HG02981 (cell line): Measurements from ENCODE around the gene PRDM8.
"Not testable (repeated sequence)": the region's sequence is repeated elsewhere in the genome, so short reads cannot be mapped to it uniquely, and the experiment has no call there.

Experiments used
- ATAC-seq: cut with Tn5 transposase; IDR thresholded peaks from one replicate; pipeline ENCODE4 v1.9.1; 2021; ENCODE audit warnings: mild to moderate bottlenecking, moderate library complexity; ENCODE audit not compliant: unreplicated experiment

The PRDM8 gene

DNA sequence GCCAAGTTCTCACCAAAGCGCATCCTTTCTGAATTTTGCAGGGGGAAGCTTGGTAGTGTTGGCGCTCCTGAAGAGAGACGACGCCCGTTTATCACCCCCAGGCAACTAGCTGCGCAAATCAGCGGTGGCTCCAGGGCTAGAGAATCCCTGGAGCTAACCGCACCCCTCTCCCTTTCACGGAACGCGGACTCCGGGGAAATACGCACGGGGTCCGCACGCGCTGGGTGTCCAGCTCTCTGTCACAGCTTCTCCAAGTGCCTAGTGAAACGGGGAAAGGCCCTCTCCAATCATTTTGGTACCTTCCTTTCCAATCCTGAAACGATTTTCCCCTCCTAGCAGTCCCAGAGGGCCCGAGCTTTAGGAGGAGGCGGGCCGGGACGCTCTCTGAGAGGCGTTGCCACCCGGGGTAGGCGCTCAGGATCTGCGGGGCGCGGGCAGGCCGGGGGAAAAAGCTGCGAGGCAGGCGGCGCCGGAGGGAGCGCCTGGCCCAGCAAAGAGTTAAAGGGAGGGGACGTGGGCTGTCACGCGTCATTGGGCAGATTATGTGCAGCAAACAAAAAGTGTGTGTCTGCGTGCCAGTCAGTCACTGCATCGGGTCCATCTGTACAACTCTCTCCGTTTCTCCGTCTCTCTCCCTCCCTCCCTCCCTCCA lies at the start of gene PRDM8:
Gene PRDM8 (plus strand): TSS at position 582 of the 652 bp plus-strand sequence. CDS start 2,578 bp downstream, outside the sequence.
- ATAC-seq = no peak

DNA sequence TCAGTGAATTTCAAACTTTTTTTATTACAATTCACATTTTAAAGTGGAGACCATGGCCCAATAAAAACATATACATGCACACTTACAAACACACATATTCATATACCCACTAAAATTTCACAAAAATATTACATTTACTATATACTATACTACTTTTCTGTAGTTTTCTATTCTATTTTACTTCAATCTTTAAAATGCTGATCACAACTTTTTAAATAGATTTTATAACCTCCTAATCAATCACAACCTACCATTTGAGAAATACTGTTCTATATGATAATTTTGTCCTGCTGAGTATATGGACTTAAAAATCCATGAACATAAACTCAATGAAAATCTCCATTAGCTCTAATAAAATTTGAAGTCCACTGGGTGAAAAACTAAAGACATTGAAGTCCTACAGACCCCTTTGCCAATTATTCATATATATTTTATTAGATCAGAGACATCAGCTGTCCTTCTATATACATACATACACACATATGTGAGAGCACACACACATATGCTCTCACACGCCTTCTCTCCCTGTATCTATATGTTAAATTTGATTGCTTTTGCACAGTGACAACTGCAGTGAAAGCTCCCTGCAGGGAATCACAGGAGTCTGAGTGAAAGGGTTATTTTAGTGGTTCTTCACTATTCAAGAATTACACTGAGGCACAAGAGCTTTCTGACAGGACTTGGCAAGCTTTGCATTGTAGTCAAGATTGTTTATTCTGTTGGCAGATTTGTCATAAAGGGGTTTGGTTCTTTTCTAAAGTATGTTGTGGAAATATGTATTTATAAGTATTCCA lies 46.7 kb upstream of the PRDM8 start:
- ATAC-seq = no peak

GRCh38 chr4:80151981-80152380 lies 45.3 kb upstream of the PRDM8 start:
- ATAC-seq = no peak

GRCh38 chr4:80153874-80154544 lies 43.3 kb upstream of the PRDM8 start:
- ATAC-seq = no peak

- no peak for ATAC-seq
These were observed 42.8 kb upstream of the PRDM8 start for GRCh38 chr4:80154545-80154933.

DNA sequence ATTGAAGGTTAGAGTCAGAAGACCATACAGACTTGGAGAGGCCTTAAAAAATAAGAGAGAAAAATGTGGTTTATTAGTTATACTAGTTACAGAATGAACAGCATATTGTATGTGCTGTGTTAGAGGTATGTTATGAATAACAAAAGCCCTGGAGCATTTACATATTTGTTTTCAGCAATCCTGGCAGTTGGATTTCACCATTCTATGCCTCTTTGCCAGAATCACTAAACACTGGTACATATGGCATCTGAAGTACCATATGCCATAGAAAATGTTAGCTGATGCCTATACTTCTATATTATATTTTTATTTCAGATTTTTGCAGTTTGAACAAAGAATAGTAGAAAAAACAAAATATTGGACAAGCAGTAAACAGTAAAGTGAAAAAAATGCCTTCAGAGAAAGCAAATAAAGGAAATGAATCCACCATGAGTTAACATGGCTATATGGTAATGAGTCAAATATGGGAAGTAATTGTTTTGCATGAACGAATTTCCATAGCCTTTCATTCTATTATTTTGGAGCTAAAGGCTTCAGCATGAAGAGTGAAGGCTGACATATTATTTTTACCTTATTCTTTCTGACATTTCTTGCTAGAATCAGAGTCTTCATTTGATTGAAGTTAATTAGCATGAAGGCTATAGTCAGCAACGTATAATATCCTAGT lies 41.9 kb upstream of the PRDM8 start:
- no peak for ATAC-seq

DNA sequence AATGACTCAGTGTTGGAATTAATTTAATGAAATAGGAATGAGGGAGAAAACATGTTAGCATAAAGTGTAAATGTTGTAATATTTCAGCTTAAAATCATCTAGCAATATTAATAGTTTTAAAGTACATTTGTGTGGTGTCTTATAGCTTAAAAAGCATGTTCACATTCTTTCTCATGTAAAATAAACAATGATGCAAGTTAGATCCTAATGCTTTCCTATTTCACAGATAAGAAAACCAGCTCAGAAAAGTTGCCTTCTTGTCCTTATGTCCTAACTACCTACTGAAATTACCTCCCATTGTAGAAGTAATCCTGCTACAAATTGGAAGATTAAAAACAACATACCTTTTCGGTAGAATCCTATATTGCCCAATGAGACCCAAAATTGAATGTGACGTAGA lies 40.9 kb upstream of the PRDM8 start:
- ATAC-seq = no peak

GRCh38 chr4:80161413-80162058 lies 35.8 kb upstream of the PRDM8 start:
- no peak for ATAC-seq

DNA sequence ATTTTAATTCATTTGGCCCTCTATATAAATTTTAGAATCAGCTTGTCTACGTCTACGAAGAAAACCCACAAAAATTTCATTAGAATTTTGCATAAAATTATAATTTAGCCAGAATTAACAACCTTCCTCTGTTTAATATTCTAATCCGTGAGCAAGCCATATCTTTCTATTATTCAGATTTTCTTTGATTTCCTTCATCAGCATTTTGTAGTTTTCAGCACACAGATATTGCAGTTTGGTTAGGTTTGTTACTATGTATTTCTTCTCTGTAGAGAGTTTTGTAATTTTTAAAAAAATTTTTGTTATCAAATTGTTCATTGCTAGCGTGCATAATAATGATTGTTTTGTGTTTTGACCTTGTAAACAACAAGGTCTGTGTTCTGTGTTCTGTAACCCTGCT lies 34.9 kb upstream of the PRDM8 start:
- no peak for ATAC-seq

DNA sequence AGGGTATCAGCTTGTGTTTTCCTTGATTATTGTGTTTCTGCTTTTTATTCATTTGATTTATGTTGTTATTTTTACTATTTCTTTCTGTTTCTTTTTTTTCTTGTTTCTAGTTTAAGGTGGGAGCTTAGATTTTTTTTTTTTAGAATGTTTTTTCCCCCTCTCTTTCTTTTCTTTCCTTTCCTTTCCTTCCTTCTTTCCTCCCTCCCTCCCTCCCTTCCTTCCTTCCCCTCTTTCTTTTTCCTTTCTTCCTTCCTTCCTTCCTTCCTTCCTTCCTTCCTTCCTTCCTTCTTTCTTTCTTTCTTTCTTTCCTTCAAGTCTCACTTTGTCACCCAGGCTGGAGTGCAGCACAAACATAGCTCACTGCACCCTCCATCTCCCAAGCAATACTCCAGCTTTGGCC lies 31.4 kb upstream of the PRDM8 start:
- ATAC-seq = no peak

DNA sequence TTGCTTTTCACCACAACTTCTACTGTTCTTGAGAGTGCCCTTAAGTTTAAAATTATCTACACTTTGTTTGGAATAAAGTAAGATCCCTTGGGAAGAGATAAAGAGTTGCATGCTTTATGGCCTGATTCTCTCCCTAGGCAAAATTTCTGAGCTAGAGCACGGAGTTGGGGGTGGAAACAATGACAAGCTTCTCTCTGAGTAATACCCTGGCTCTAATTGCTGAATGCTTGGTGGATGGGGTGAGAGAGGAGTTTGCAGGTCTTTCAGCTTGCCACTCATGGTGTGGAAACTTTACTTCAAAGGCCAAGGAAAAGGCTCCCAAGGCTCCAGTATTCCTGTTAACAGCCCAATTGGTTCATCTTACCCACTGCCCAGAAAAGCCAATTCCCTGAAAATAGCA lies 26.1 kb upstream of the PRDM8 start:
- ATAC-seq = no peak

GRCh38 chr4:80171656-80172055 lies 25.6 kb upstream of the PRDM8 start:
- ATAC-seq = no peak

DNA sequence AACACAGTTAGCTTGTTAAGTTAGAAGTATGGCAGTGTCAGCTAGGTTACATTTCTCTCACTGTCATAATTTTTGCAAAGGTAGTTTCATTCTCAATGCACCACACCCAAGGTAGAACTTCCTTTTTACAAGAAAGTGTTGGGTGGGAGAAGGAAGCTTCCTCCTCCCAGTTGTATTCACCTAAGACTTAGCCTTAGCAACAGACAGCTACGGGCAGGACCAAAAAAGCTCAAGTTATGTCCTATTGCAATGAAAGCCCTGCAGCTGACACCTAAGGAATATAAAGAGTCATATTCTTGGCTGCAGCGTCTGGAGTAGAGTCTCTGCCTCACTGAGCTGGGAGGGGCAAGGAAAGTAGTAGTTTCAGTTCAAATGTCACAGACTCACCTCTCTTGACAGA lies 25.1 kb upstream of the PRDM8 start:
- ATAC-seq = no peak

- ATAC-seq = peak; percentile 92
These were observed 23.9 kb upstream of the PRDM8 start for GRCh38 chr4:80173401-80173800.

DNA sequence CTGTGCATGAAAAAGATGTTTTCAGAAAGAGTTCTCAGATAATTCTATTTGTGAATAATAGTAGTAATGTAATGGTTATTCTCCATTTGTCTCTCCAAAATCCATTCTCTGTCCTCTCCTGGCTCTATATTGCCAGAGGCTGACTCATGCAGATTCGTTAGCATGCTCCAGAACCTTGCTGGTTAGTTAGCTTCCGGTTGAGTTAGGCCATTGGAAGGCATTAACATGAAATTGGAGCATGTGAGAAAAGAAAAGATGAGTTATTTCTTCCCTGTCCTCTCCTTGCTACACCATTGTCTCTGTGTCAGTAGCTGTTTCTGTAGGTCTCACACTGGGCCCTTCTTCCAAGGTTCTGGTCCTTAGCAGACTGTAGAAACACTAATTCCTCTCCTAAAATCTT lies 23.5 kb upstream of the PRDM8 start:
- no peak for ATAC-seq

DNA sequence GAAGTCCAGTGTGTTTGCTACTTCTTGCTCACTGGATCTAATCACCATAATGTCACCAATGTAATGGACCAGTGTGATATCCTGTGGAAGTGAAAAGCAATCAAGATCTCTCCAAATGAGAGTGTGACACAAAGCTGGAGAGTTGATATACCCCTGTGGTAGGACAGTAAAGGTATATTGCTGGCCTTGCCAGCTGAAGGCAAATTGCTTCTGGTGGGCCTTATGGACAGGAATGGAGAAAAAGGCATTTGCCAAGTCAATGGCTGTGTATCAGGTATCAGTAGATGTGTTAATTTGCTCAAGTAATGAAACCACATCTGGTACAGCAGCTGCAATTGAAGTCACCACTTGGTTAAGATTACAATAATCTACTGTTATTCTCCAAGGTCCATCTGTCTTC lies 19.5 kb upstream of the PRDM8 start:
- not testable (repeated sequence) for ATAC-seq

- no peak for ATAC-seq
These were observed 18.3 kb upstream of the PRDM8 start for GRCh38 chr4:80178964-80179363.

DNA sequence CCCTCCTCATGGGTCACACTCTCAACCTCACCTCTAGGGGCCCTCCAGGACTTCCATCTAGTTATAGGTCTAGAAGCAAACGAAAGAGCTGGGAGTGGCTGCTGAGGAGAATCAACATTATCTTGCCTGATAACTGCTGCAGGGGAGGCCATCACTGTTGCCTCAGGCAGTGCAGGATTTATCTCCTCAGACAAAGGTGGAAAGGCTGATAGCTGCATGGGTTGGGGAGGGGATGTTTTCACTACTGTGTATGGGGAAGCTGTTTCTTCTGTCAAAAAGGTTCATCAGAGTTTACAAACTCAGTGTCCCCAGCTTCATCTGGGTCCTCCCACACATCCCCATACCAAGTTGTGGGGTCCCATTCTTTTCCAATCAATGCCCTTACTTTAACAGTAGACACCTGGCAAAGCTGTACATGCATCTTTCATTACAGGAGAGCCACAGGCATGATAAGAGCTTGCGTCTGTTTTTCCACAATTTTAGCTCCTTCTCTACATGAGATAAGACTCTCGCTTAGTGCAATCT lies 17.6 kb upstream of the PRDM8 start:
- no peak for ATAC-seq

DNA sequence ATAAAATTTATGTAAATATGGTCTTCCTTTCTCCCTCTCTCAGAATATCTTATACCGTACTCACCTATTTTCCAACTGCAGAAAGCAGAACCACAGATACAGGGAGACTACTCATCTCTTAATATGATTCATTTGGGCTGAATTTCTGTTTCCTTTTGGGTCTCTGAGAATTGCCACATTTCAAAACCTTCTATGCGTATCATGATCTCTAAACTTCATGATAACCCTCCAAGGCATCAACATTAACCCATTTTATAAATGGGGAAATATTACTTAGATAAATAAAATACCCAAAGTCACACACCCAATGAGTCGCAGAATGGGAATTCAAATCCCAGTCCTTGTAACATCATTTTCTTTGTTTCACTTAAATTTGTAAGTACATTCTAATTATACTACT lies 16.6 kb upstream of the PRDM8 start:
- no peak for ATAC-seq

- no peak for ATAC-seq
These were observed 15.0 kb upstream of the PRDM8 start for GRCh38 chr4:80182237-80182866.
